HG03108 (cell line): ENCODE data around the gene NCOA7.
"Not testable (repeated sequence)": the region's sequence is repeated elsewhere in the genome, so short reads cannot be mapped to it uniquely, and the experiment has no call there.

Experiments used
- ATAC-seq: cut with Tn5 transposase; IDR thresholded peaks from one replicate; pipeline ENCODE4 v1.9.1; 2021; ENCODE audit warnings: moderate library complexity; ENCODE audit not compliant: unreplicated experiment

The NCOA7 gene

DNA sequence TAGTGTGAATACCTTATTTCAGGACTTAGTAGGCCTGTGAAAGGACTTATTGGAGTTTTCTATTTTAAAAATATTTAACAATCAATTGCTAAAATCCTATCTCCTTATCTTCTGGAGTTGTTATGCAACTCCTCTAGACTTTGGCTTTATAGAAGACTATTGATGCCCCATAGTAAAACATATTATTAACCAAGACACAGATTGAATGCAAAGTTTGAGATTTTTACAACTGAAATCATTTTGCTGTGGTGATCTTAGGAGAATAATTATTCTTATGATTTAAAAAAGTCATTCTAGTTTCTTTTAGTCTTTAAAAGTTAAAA, 36.9 kb upstream of the NCOA7 start:
- ATAC-seq = no peak

DNA sequence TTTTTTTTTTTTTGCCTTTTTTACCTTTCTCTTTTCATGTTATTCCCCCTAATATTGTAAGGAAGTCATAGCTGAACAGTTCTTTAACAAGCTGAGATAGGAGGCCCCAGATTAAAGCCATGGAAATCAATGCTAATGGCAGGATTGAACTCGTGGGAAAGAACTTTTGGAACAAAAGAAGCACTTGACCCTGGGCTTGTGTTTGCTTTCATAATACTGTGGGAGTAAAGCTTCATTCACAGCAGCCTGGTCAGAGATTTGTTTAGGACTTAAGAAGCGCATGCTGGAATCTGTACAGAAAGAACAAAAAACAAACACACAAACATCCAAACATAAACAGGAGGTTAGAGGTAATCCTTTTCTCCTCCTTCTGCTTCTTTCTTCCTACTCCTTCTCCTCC, 36.2 kb upstream of the NCOA7 start:
- no peak for ATAC-seq

- ATAC-seq = no peak
Observed at GRCh38 chr6:125759184-125759902, 31.4 kb upstream of the NCOA7 start.

DNA sequence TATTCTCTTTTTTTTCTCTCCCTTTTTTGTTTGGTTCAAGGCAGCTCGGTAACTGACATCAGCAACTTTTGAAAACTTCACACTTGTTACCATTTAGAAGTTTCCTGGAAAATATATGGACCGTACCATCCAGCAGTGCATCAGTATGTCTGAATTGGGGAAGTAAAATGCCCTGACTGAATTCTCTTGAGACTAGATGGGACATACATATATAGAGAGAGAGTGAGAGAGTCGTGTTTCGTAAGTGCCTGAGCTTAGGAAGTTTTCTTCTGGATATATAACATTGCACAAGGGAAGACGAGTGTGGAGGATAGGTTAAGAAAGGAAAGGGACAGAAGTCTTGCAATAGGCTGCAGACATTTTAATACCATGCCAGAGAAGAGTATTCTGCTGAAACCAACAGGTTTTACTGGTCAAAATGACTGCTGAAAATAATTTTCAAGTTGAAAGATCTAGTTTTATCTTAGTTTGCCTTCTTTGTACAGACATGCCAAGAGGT, 30.8 kb upstream of the NCOA7 start:
- ATAC-seq = no peak

DNA sequence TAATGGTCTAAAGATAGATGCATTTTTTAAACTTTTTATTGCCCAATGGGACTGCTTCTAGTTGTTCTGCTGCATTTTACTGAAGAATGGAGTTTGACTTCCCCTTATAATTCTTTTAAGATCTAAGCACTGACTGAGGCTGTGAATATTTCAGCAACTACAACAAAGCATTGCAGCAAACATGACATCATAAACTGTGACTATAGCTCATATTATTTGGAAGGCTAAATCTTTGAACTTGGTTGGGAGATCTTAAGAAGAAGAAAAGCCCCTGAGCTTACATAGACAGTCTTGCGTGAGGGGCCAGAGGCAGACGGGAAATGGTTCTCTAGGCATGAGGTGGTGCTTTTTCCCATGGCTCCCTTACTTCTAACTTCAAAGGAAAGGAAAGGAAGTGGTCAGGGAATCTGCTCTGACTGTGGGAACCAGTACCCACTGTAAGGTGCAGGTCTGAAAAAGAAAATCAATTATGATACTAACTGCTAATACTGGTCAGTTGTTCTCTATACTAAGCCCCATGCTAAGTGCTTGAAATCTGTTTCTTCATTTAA, 26.6 kb upstream of the NCOA7 start:
- ATAC-seq = no peak

GRCh38 chr6:125765944-125766343, 24.8 kb upstream of the NCOA7 start:
- no peak for ATAC-seq

DNA sequence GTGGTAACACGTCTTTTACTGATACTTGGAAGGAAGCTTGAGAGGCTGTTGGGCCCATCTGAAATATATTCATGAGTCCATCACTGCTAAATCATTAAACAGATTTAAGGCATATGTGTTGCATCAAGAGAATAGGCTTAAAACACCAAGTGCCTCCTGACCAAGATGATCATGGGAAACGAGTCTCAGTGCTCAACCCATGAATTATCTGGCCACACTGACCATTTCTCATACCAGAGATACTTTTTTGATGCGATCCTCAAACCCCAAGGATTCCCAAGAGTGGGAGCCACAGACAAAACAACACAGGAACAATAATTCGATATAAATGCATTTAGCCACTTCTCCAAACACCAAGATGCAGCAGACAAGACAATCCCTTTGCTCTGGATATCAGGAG, 24.1 kb upstream of the NCOA7 start:
- no peak for ATAC-seq

DNA sequence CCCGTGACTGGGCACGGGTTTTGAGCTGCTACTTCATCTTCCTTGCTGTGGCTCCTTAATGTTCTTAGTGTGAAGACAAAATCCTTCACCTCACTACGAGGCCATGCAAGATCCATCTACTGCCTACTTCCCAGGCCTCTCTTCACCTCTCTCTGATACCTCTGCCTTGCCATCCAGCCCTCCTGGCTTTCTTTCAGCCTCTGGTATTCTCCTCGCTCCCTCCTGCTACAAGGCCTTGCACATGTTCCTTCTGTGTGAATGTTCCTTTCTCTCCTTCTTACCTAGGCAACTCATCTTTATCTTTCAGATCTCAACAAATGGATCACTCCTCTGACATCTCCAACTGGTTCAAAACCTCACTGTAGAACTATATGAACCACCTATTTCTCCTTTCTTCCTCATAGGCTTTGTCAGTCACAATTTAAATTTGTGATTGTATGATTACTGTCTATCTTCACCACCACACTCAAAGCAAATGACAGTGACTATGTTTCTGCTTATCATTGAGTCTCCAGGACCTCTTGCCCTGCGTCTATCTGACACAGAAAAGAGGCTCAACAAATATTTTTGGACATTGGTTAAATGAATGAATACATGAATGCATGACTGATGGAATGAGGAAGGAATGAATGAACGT, 21.5 kb upstream of the NCOA7 start:
- ATAC-seq = no peak

DNA sequence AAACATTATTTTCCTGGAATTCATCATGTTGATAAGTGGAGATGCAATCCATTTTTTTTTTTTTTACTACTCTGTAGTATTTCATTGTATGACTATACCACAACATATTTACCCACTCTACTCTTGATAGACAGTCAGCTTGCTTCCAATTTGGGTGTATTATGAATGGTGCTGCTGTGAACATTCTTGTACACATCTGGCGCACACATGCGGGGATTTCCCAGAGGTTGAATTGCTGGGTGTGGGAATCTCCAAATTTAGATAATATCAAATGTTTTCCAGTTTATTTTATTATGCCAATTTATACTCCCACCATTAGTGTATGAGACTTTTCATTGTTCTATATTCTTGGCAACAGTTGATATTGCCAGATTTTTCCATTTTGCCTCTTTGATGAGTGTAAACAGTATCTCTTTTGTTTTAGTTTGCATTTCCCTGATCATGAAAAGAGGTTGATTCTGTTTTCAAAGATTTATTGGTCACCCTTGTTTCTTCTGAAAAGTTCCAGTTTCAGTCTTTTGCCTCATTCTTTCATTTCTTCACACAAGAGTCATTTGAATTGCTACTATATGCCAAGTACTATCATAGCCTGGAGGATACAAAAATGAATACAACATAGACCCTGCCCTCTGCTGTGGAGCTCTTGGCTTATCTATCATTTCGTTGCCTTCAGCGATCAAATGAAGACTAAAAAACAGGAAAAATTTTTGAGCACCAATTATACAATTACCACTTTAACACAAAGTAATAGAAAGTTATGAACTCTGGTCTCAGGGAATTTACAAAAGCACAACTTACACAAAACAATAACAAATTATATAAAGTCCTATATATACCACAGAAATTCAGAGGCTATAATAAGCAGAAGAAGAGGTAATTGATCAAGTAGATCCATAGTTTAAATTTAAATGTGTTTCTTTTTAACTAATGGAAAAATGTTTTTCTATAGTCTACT, 17.1 kb upstream of the NCOA7 start:
- no peak for ATAC-seq

DNA sequence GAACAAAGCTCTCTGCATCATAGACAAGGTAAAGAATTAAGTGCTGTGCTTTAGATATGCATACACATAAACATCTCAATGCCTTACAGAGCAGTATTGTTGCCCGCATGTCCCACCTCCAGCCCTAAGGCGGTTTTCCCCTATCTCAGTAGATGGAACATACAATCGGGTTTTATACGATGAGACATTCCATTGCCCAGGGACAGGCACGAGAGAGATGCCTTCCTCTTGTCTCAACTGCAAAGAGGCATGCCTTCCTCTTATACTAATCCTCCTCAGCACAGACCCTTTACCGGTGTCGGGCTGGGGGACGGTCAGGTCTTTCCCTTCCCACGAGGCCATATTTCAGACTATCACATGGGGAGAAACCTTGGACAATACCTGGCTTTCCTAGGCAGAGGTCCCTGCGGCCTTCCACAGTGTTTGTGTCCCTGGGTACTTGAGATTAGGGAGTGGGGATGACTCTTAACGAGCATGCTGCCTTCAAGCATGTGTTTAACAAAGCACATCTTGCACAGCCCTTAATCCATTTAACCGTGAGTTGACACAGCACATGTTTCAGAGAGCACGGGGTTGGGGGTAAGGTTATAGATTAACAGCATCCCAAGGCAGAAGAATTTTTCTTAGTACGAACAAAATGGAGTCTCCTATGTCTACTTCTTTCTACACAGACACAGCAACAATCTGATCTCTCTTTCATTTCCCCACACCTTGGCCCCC, 14.5 kb upstream of the NCOA7 start:
- not testable (repeated sequence) for ATAC-seq

- ATAC-seq = peak; percentile 80
Observed at GRCh38 chr6:125779924-125780539, 10.7 kb upstream of the NCOA7 start.

DNA sequence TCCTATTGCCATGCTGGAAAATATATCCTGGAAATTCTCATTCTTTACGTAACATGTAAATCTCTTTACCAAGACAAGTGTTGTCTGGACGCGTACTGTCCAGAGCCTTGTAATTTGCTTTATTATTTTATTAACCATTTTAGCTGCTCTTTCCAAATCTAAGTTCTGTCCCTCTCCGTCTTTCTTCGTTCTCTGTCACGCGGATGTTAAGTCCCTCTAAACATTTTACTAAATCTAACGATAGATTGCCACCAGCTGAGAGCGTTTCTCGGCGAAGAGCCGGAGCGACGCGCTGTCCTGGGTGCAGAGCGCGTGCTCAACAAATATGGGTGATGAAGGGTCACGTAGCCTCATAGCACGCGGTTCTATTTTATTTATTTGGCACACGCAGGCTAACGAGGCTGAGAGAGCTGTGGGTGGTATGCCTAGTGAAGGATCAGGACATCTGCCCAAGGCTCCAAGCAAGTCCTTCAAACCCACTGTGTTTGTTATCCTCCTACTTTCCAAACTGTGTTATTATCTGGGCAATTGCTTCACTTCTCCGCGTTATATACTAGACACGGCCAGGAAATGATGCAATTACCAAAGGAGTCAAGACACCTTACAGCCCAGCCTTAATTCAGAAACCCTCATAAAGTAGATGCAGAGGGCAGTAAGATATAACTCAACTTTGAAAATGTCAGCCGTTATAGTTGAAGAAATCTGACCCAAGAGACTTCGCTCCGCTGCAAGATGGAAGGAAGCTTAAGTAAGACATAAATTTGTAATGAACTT, 10.0 kb upstream of the NCOA7 start:
- ATAC-seq = peak; percentile 60

DNA sequence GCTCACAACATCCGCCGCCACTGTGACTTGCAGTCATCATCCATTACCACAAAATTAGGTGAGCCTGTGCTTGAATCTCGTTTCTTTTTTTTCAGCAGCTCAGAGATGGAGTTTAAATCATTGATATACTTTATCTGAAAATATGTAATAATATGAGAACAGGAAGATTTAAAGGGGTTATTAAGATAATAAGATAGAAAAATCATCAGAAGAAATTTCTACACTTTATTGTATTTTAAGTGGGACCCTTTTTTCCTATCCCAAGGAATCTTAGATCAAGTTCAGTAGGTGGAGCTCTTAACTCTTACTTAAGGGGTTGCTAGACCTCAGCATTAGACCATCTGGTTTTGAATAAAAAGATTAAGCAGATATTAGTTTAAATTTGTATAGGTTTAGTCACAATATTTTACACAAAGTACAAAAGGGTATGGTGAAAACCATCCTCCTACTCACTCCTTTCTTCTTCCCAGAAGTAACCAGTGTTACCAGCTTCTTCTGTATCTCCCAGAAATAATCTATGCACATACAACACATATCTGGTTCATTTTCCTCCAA, 9.4 kb upstream of the NCOA7 start:
- ATAC-seq = peak; percentile 32

DNA sequence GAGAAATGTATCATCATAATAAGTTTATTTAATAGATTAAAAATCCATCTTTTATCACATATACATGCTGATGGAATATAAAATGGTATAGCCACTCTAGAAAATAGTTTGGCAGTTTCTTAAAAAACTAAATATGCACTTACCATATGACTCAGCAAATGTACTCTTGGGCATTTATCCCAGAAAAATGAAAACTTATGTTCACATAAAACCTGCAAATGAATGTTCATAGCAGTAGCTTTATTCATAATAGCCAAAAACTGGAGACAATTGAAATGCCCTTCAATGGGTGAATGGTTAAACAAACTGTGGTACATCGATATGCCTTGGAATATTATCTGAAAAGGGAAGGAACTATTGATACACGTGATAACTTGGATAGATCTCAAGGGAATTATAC, 6.4 kb upstream of the NCOA7 start:
- ATAC-seq = no peak

DNA sequence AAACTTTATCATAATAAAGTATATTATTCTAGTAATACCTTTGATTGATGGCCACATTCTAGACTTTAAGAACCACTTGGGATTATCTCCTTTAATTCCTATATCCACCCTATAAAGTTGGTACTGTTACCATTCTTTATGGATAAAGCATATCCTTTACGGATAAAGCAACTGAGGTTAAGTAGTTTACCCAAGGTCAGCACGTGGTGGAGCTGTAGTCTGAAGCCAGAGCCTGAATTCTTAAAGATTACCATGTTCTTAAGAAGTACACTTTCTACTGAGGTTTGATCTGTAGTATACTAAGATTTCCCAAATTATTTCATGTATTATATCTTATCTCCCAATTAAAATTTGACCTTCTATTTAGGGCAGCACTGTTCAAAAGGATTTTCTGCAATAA, 3.0 kb upstream of the NCOA7 start:
- no peak for ATAC-seq

- no peak for ATAC-seq
Observed at GRCh38 chr6:125789167-125789566, 1.6 kb upstream of the NCOA7 start.

DNA sequence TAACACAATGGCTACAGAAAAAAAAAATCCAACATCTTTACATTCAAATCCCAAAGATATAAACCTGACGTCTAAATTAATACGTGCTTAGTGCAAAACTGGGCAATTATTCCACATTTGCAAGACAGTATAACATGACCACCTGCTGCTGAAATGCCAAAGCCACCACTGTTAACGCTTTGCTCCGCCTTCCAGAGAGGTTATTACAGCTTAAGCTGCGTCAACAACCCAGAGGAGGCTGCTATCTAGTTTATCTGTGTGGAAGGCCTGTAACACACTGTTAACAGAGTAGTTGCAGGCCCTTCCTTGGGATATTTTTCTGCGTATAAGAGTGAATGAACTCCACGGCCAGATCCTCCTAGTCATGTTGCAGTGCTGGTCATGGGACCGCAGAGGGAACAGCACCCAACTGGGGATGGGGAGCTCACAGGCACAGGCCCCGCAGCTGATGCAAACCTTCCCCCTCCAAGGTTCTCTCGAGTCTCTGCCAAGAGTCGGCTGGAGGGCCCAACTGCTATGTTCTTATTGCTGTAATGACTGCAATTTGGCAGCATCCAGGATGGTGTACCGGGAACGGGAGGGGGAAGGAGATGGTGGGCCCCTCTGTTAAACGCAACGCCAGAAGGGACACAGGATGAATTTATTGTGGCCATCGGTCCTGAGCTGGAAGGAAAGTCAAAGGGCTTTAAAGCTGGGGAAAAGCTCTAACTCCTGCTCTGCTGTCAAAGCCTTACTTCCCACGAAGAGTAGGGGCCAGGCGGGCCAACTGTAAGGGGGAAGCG, 993 bp upstream of the NCOA7 start:
- ATAC-seq = peak; percentile 17

DNA sequence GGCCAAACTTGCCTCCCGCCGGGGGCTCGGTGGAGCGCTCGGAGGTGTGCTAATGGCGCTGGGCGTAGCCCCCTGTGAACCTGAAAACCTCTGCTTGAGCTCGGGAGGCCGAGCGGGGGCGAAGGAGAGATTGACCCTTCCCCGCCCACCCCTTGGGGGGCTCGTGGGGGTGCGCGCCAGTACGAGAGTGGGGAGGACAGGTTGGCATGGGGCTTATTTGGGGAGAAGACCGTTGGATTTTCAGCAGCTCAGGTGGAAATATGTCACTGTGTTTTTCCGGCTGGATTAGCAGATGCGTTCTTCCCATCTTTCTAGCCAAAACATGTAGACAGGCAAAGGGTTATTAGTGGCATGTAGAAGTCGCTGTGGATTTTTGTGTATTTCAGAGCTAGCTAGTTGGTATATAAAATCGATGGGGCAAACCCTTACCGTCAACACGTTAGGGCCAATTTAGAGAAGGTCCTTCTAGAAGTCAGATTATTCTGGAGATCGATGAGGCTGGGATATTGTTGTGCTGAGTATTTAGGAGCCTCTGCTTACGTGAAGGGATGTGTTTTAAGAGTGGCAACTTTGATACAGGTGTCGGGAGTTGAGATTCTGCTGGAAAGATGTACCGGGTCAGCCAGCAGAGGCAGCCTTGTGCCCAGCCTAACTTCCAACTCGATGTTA, 525 bp downstream of the NCOA7 start:
- ATAC-seq = peak; percentile 28
